AG04450 (cell line): ENCODE results near the gene PTEN. TPM values are rescaled to one million over a fixed set of nuclear protein-coding genes. Genes with fewer than 3 reads are reported as not detected.
A peak's percentile ranks its signal among the peaks of the same experiment; 100 is the strongest.
"Not testable (repeated sequence)": the region's sequence is repeated elsewhere in the genome, so short reads cannot be mapped to it uniquely, and the experiment has no call there.

Experiments used
- CTCF ChIA-PET: fragments of 300-600, 350-600 bp; formaldehyde crosslinking; extraction: SDS; loops from one replicate; lab custom pipeline; 2022; ENCODE audit warnings: antibody characterized with exemption, inconsistent platforms; lab: Charles Lee
- POLR2A ChIA-PET: fragments of 350-600 bp; formaldehyde crosslinking; extraction: SDS; loops from one replicate; lab custom pipeline; 2021; ENCODE audit warnings: antibody characterized with exemption, inconsistent platforms; lab: Yijun Ruan, JAX
- DNase-seq: peaks from one replicate; pipeline ENCODE4 v3.0.0-alpha.2; 2011; ENCODE audit warnings: low read depth, low spot score
- H3K27ac ChIP-seq: one replicate; pipeline ENCODE4 v1.5.1; 2012; ENCODE audit warnings: low read depth, low read length, control low read depth
- H3K27me3 ChIP-seq: one replicate; pipeline ENCODE4 v1.6.0; 2012; ENCODE audit warnings: low read length; ENCODE audit not compliant: control insufficient read depth, insufficient read depth
- H3K4me3 ChIP-seq: 2 replicates; pipeline ENCODE4 v1.5.1; 2011; ENCODE audit warnings: mild to moderate bottlenecking, low read depth, low read length, control low read depth
- H3K9me3 ChIP-seq: 2 replicates; pipeline ENCODE4 v1.5.1; 2012; ENCODE audit warnings: low read length; ENCODE audit not compliant: control insufficient read depth, insufficient read depth
- polyA plus RNA-seq: library from polyadenylated mRNA; depleted of rRNA; stranded (reverse); fragments of >200 nt; gene quantifications from 2 replicates; pipeline ENCODE4 v1.2.3, GENCODE V29; 2011
- TF ChIP-seq, protein P1 (sequence below): IDR thresholded peaks from 2 replicates; pipeline ENCODE4 v1.5.1; 2011; ENCODE audit warnings: low read depth, low read length, control low read depth, inconsistent platforms

Gene PTEN
- polyA plus RNA-seq, 1 experiment = 96.1 TPM

DNA sequence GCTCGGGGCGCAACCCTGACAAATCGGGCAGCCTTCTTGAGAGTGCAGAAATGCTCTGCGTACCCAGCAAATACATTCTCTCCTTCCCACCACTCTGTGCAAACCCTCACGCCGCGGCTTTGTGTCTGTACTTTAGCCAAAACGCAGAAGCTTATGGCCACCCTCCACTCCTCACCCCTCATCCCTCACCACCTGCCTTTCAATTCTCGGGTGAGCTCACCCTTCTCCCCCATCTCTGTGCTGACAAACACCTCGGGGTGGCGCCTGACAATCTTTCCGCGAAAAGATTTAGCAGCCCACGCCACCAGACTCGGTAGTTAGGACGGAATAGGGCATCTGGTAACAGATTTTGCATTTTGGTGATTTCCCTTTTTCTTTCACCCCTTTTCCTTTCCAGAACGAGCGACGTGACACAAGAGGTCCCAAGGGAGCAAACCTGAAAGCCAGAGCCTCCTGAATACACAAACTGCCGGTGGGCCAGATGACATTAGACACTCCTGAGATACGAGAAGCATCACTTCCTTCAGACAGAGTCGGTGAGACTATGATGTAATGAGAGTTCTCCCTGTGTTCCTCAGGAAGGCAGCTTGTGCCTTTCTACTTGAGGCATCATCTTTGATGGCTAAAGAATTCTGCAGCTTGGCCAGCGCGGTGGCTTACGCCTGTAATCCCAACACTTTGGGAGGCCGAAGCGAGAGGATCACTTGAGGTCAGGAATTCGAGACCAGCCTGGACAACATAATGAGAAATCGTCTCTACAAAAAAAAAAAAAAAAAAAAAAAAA lies 44.7 kb upstream of the PTEN start:
- Histone ChIP-seq H3K27ac (peak overlapping the region; percentile 32), H3K9me3 (no peaks in the 10 kb centered on the region), H3K27me3 (no peaks in the 10 kb centered on the region), H3K4me3 (peak overlapping the region; percentile 87)
- no peak for DNase-seq
- ChIA-PET POLR2A (interaction anchor here (0.6 to 1.2 kb wide), 3 partner anchors 43 to 626 kb away, joined by 4 to 6 read pairs (median 5); partner anchors contain the start of genes KLLN and PTEN), CTCF (interaction anchor here (0.6 to 1.3 kb wide), 6 partner anchors 16 to 571 kb away, joined by 3 to 6 read pairs (median 3); no protein-coding TSS in a partner anchor)
- TF ChIP-seq, protein P1, sequence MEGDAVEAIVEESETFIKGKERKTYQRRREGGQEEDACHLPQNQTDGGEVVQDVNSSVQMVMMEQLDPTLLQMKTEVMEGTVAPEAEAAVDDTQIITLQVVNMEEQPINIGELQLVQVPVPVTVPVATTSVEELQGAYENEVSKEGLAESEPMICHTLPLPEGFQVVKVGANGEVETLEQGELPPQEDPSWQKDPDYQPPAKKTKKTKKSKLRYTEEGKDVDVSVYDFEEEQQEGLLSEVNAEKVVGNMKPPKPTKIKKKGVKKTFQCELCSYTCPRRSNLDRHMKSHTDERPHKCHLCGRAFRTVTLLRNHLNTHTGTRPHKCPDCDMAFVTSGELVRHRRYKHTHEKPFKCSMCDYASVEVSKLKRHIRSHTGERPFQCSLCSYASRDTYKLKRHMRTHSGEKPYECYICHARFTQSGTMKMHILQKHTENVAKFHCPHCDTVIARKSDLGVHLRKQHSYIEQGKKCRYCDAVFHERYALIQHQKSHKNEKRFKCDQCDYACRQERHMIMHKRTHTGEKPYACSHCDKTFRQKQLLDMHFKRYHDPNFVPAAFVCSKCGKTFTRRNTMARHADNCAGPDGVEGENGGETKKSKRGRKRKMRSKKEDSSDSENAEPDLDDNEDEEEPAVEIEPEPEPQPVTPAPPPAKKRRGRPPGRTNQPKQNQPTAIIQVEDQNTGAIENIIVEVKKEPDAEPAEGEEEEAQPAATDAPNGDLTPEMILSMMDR = 0 out of 2 replicates have a peak, but pooled peaks have one; percentile 4

DNA sequence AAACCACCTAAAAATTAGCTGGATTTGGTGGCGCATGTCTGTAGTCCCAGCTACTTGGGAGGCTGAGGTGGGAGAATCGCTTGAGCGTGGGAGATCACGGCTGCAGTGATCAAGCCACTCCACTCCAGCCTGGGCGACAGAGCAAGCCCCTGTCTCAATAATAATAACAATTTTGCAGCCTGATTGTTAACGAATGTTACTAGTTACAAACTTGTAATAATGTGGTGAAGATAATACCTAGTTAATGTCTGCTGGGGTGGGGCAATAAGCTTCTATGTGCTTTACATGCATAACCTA lies 44.2 kb upstream of the PTEN start:
- H3K27me3 ChIP-seq = no peaks in the 10 kb centered on the region
- POLR2A ChIA-PET = interaction anchor here (0.6 to 1.2 kb wide), 2 partner anchors 42 to 625 kb away, joined by 4 to 6 read pairs; no protein-coding TSS in a partner anchor
- TF ChIP-seq, protein P1 = no peak
- CTCF ChIA-PET = interaction anchor here (1.0 to 1.3 kb wide), 3 partner anchors 15 to 45 kb away, joined by 3 read pairs; no protein-coding TSS in a partner anchor
- H3K4me3 ChIP-seq = no peak overlapping the region
- H3K9me3 ChIP-seq = no peaks in the 10 kb centered on the region
- no peak overlapping the region for H3K27ac ChIP-seq
- DNase-seq = no peak

GRCh38 chr10:87826653-87827052 lies 36.8 kb upstream of the PTEN start:
- CTCF ChIA-PET = no interaction called here
- TF ChIP-seq, protein P1 = no peak

GRCh38 chr10:87827681-87828080 lies 35.7 kb upstream of the PTEN start:
- POLR2A ChIA-PET = no interaction called here
- DNase-seq = no peak

More at GRCh38 chr10:87826653-87827052, 36.8 kb upstream of the PTEN start:
- H3K27me3 ChIP-seq = no peaks in the 10 kb centered on the region
- POLR2A ChIA-PET = no interaction called here
- H3K9me3 ChIP-seq = no peaks in the 10 kb centered on the region
- no peak overlapping the region for H3K4me3 ChIP-seq
- DNase-seq = no peak
- no peak overlapping the region for H3K27ac ChIP-seq

DNA sequence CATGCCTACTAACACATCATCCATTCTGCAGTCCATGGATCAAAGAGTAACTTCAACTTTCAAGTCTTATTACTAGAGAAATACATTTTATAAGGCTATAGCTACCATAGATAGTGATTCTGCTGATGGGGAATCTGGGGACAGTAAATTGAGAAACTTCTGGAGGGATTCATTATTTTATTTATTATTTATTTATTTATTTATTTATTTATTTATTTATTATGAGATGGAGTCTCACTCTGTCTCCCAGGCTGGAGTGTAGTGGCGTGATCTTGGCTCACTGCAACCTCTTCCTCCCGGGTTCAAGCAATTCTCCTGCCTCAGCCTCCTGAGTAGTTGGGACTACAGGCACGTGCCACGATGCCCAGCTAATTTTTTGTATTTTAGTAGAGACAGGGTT lies 34.4 kb upstream of the PTEN start:
- not testable (repeated sequence) for H3K9me3 ChIP-seq

More at GRCh38 chr10:87827681-87828080, 35.7 kb upstream of the PTEN start:
- CTCF ChIA-PET = no interaction called here
- TF ChIP-seq, protein P1 = no peak
- Histone ChIP-seq H3K27ac (no peak overlapping the region), H3K27me3 (no peaks in the 10 kb centered on the region), H3K4me3 (no peak overlapping the region), H3K9me3 (no peaks in the 10 kb centered on the region)

More for the DNA sequence above, 34.4 kb upstream of the PTEN start:
- H3K27me3 ChIP-seq, H3K4me3 ChIP-seq, POLR2A ChIA-PET, DNase-seq, H3K27ac ChIP-seq: not testable (repeated sequence)
- CTCF ChIA-PET = interaction anchor here (0.6 kb wide), 1 partner anchor 160 kb away, joined by 3 read pairs; no protein-coding TSS in a partner anchor
